Dermis blood vessel endothelial cell (primary cell): ENCODE measurements around the gene NME3. TPM values are rescaled to one million over a fixed set of nuclear protein-coding genes. Genes with fewer than 3 reads are reported as not detected.

Source experiments
- DNase-seq: peaks from one replicate; pipeline ENCODE4 v3.0.0; 2010
- total RNA-seq: library from RNA; depleted of rRNA; stranded (reverse); fragments of >200 nt; gene quantifications from 2 replicates; pipeline ENCODE4 v1.2.3, GENCODE V29; 2014

NME3 gene
- total RNA-seq, 1 donor from 2014 or later = 87.3 TPM

DNA sequence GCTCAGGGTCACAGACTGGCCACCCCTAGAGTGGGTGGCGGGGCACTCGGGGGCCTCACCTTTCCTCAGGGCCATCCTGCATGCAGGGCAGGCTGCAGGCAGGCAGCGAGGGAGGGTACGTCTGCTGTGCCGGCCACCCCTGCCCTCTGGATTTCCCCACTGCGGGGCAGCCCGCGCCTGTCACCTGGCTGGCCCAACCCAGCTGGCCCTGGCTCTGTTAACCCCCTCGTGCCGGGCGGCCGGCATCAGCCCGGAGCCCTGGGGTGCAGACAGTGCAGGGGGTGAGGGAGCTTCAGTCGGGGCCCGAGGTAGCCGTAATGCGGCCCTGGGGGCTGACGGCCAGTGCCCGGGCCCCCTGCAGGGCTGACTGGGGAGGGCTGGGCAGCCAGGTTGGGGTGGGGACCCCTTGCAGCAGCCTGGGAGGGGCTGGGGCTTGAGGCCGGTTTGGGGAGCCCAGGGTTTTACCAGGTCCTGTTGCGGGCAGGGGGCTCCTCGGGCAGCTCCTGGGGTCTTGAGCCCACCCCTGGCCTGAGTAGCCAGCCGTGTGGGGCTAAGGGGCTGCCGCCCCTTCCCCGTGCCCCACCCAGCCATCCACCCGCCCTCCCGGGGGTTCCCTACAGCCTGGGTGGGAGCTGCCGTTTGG lies 22.4 kb upstream of the NME3 start, which contains the start of gene IGFALS:
Gene IGFALS (minus strand): TSS at position 128 of the 643 bp plus-strand sequence. CDS start 53 bp downstream, at position 75.
- DNase-seq = no peak

DNA sequence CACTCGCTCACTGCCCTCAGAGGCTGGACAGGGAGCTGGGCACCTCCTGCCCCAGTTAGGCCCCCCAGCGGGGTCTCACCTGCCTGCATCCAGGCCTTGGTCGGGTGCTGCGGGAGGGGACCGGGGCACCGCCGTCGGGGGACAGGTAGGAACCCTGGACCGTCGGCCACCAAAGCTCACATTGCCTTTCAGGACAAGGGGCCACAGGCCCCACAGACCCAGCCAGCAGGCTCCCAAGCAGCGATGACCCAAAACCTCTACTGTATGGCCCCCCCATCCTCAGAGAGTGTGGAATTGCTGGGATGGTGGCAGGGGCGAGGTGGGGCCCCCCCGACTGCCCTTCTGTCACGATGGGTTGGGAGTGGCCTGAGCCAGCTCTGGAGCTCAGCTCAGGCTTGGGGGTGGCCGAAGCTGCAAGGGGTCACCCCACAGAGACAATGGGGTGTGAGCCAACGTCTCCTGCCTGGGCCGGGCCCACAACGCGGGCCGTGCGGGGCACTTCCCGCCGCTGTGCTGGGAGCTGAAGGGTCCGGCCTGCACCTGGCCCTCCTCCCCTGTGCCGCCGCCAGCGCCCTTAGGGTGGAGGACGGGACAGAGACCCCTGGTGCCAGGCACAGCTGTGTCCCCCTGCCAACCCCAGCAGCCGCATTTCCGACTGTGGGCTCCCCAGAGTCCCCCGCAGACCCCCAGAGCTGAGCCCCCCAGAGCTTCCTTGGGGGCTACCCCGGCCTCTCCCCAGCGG lies 21.7 kb upstream of the NME3 start:
- DNase-seq = no peak

GRCh38 chr16:1791943-1792812 lies 20.8 kb upstream of the NME3 start:
- DNase-seq = no peak

- no peak for DNase-seq
Measured at GRCh38 chr16:1791256-1791942, 20.1 kb upstream of the NME3 start.

GRCh38 chr16:1790611-1791255 lies 19.4 kb upstream of the NME3 start:
- no peak for DNase-seq

DNA sequence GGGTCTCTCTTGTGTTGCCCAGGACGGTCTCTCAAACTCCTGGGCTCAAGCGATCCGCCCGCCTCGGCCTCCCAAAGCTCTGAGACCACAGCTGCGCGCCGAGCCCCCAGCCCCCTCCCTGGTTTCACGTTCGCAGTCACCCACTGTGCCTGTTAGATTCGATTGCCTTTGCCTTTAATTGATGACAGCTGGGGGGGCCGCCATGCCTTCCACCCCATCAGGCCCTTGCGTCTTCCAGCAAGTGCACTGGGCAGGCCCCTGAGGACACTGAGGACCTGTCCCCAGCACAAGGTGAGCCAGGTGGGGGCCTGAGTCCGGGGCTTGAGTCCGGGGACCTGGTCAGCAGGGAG lies 18.9 kb upstream of the NME3 start:
- DNase-seq = no peak

- no peak for DNase-seq
Measured at GRCh38 chr16:1789643-1790045, 18.3 kb upstream of the NME3 start.

DNA sequence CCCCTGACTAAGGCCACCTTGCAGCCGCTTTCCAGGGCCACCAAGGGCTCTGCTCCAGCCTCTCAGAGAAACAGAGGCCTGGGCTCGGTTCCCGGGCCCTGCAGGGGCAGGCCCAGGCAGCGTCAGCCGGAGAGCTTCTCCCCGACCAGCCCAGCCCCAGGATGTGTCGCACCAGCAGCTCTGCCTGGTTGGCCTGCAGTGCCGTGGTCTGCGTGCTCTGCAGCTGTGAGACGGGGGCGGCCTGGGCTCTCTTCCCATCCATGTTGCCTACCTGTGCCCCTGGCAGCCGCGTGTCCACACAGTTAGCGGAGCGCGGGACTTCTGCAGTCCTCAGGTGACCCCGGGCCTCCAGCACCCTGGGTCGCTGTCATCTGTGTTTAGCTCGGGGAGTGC lies 17.4 kb upstream of the NME3 start:
- no peak for DNase-seq

DNA sequence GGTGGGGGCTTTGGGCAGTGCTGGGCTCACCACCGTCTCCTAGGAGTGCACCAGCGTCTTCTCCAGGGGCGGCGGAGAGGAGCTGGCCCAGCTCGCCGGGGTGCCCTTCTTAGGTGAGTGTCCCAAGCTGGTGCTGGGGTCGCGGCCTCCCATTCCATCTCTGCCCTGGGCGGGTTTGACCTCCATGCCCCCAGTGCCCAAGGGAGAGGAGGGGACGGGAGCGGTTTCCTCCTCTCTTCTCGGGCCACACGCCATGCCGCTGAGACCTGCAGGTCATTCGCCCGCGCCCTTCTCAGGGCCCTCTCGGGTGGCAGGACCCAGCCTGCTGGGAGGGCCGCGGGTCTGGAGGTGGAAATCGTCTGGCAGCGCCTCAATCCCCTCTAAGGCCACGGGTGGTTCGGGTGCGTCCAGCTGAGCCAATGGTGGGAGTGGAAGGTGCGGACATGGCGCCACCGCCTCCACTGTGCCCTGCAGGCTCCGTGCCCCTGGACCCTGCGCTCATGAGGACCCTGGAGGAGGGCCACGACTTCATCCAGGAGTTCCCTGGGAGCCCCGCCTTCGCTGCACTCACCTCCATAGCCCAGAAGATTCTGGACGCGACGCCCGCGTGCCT lies 16.9 kb upstream of the NME3 start:
- no peak for DNase-seq

DNA sequence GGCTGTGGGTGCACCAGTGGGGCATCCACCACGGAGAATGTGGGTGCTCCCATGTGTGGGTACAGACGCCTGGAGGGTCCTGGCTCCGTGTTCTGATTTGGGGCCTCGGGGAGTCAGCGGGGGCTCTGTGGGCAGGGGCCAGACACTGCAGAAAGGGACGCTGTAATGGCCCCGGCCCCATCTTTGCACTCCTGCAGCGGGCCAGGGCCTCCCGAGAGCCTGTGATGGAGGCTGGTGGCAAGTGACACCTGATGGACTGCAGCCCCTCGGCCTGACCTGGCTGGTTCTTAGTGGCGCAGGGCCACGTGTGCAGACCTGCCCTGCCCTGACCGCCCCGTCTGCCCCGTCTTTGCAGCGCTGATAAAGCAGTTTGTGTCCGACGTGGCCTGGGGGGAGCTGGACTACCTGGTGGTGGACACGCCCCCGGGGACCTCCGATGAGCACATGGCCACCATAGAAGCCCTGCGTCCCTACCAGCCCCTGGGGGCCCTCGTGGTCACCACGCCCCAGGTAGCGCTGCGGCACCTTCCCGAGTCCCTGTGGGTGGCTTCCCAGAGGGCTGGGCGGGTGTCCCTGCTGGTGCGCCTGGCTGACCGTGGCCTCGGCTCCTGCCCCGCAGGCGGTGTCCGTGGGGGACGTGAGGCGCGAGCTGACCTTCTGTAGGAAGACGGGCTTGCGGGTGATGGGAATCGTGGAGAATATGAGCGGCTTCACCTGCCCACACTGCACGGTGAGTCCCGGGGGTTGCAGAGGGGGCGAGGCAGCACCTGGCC lies 16.2 kb upstream of the NME3 start:
- no peak for DNase-seq

GRCh38 chr16:1787056-1787321 lies 15.6 kb upstream of the NME3 start:
- DNase-seq = no peak

DNA sequence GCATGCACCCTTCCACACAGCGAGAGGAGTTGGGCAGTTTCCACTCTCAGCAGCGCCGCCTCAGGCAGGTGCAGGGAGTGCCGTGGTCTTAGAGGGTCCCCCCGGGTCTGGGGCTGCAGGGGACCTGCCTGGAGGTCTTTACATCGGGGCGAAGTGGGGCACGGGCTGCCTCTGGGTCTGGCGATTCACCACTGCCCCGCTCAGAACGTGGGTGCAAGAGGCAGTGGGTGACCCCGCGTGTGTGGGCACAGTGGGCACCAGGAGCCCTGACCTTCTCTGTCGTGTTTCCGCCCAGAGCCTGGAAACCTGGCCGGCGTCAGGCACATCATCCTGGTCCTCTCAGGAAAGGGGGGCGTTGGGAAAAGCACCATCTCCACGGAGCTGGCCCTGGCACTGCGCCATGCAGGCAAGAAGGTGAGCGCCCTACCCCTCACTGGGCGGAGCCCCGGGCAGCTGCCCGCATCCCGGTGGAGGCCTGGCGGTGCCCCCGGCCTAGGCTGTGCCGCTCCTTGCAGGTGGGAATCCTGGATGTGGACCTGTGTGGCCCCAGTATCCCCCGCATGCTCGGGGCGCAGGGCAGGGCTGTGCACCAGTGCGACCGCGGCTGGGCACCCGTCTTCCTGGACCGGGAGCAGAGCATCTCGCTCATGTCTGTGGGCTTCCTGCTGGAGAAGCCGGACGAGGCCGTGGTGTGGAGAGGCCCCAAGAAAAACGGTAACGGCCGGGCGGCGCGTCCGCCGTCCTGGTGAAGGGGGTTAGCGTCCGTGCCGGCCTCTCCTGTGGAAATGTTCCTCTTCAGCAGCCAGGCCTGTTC lies 15.1 kb upstream of the NME3 start:
- no peak for DNase-seq

DNA sequence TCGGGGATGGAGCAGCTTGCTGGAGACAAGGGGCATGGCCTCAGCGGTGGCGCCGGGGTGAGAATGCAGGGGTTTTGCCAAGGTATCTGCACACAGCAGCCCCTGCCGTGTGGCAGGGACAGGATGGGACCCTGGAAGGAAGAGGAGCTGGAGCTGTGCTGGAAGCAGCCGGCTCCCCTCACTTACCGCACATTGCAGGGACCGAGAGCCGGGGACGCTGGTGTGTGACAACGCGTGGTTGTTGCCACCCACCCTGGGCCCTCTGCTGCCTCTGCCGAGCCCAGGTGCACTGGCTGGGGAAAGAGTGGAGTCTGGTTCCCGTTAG lies 14.5 kb upstream of the NME3 start:
- DNase-seq = no peak

GRCh38 chr16:1784977-1785845 lies 13.9 kb upstream of the NME3 start:
- no peak for DNase-seq

DNA sequence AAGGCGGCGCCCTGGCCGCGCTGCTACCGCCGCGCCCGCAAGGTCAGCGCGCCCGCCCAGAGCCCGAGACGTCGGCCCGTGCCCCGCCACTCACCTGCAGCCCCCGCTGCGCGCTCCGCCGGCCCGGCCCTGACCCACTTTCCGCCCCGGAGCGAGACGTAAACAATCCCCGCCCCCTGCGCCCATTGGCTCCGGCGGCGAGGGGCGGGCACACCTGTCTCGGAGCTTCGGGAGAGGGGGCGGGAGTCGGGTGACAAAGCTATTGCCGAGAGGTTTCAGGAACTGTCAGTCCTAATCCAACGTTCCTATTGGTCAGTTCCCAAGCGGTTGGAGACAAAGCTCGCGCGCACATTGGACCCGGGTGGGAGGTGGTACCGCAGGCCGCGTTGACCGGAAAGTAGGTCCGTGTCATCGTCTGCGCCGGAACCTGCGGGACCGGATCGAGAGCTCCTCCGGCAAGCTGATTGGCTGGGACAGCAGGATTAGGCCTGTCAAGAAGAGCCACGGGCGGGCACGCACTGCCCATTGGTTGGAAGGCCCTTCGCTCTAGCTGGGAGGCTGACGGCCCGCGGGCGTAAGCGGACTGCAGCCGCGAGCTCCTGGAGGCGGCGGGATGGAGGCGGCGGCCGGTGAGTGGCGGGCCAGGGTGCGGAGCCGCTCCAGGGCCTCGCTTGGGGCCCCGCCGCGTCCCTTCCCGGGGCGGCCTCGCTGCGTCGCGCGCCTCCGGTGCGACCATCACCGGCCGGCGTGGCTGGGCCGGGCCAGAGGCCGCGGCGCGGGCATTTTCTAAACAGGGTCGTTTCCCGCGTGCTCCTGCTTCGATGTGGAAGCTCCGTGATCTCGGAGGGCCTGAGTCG lies 11.3 kb upstream of the NME3 start, which contains the start of the genes NUBP2 and SPSB3:
Gene NUBP2 (plus strand): TSS at position 553 of the 857 bp plus-strand sequence. CDS start 61 bp downstream, at position 614.
Gene SPSB3 (minus strand): TSS at position 164 of the 857 bp plus-strand sequence. CDS start 1,088 bp downstream, outside the sequence.
- peak; percentile 100 for DNase-seq

DNA sequence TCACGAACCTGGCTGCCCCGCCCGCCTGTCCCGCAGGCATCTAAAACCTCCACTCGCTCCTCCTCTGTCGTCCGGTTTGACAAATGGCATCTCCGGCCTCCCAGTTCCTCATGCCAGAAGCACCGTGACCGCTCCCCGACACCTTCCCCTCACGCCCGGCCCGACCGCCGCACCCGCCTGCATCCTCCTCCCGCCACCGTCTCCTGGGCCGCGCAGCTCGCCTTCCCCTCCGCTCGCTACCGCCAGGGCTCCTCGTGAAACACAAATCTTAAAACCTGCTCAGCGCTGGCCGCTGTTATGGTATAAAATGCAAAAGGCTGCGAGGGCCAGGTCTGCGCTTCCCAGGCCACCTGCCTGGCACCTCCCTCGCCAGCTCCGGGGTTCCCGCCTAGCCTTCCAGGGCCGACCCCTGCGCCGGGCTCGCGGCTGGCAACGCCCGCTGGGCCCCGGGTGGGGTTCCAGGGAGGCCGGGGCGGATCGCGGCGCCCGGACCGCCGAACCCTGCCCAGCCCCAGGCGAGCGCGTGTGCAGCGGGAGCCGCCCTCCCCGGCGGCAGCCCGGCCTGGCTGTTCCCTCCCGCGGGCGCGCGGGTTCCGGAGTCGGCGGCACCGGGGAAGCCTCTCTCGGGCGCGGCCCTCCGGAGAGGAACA lies 10.5 kb upstream of the NME3 start:
- peak; percentile 47 for DNase-seq

GRCh38 chr16:1781254-1781653 lies 9.9 kb upstream of the NME3 start:
- no peak for DNase-seq

DNA sequence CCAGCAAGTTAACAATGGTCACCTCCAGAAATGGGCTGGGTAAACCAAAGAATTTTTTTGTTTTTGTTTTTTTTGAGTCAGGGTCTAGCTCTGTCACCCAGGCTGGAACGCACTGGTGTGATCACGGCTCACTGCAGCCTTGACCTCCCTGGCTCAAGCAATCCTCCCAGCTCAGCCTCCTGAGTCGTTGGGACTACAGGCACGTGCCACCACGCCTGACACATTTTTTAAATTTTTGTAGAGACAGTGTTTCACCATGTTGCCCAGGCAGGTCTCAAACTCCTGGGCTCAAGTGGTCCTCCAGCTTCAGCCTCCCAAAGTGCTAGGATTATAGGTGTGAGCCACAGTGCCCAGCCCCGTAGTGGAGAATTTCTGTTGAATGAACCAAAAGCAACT lies 9.3 kb upstream of the NME3 start:
- no peak for DNase-seq
